Kidney (tissue), 14 donors: ENCODE results near the gene TFR2. TPM values are rescaled to one million over a fixed set of nuclear protein-coding genes. Genes with fewer than 3 reads are reported as not detected.

Source experiments
- DNase-seq, 5 donors: peaks; one replicate each; pipeline ENCODE4 v3.0.0-alpha.2; 2013 to 2020
- FAIRE-seq: peaks from 2 replicates; lab custom pipeline; 2012; peaks lifted over from hg19 to GRCh38; lab: Jason Lieb, UNC
- H3K27ac ChIP-seq, 2 donors: one replicate each; pipeline ENCODE4 v1.7.0; 2013; ENCODE audit warnings: low read depth in 2 of 2, low read length in 2 of 2, inconsistent platforms in 1 of 2
- H3K27me3 ChIP-seq: one replicate; pipeline ENCODE4 v1.7.1; 2013; ENCODE audit warnings: low read length, inconsistent platforms; ENCODE audit not compliant: control insufficient read depth, insufficient read depth
- H3K36me3 ChIP-seq, 3 donors: one replicate each; pipeline versions ENCODE4 v1.7.0 to v1.7.1; 2013; ENCODE audit warnings: low read length in 3 of 3, control low read depth in 1 of 3, inconsistent platforms in 1 of 3; ENCODE audit not compliant: insufficient read depth in 3 of 3, control insufficient read depth in 2 of 3
- H3K4me1 ChIP-seq, 3 donors: one replicate each; pipeline versions ENCODE4 v1.7.0 to v1.7.1; 2013; ENCODE audit warnings: low read length in 3 of 3, inconsistent platforms in 1 of 3, low read depth in 1 of 3; ENCODE audit not compliant: control insufficient read depth in 2 of 3, insufficient read depth in 2 of 3
- H3K4me3 ChIP-seq, 3 donors: one replicate each; pipeline versions ENCODE4 v1.7.0 to v1.8.1; 2013; ENCODE audit warnings: low read length in 3 of 3, control low read depth in 1 of 3, inconsistent platforms in 1 of 3
- H3K9ac ChIP-seq, 3 donors: one replicate each; pipeline versions ENCODE4 v1.7.0 to v1.7.1; 2013; ENCODE audit warnings: low read length in 3 of 3, control low read depth in 1 of 3, inconsistent platforms in 1 of 3
- H3K9me3 ChIP-seq, 3 donors: one replicate each; pipeline versions ENCODE4 v1.7.0 to v1.7.1; 2013; ENCODE audit warnings: low read length in 3 of 3, control low read depth in 1 of 3, inconsistent platforms in 1 of 3; ENCODE audit not compliant: control insufficient read depth in 2 of 3, insufficient read depth in 1 of 3
- CTCF ChIP-seq: IDR thresholded peaks from 3 replicates; pipeline ENCODE4 v1.5.1; 2012; ENCODE audit warnings: mild to moderate bottlenecking, moderate library complexity, borderline replicate concordance; ENCODE audit not compliant: insufficient read depth; ENCODE audit errors: extremely low read depth
- intact Hi-C: fragments of 100-400 bp; cut with DNase I; formaldehyde crosslinking; loops from one replicate; pipeline ENCODE4 v1.11.1; 2022
- polyA plus RNA-seq: library from polyadenylated mRNA; stranded (reverse); fragments of 350-450 nt; fragmentation: Illumina TruSeq; extraction: RNeasy Lipid Tissue Mini Kit (QIAGEN cat#74804); gene quantifications from one replicate; pipeline ENCODE4 v1.2.3, GENCODE V29; 2014; ENCODE audit warnings: low read depth, low replicate concordance; ENCODE audit not compliant: insufficient read depth
- total RNA-seq: library from RNA; stranded (reverse); fragmentation: NEBNext Ultra II Directional; extraction: Animal tissue kit (Norgen Biotek cat#: 25700); gene quantifications from one replicate; pipeline ENCODE4 v1.2.1, GENCODE V29; 2021
- donor health status: control.
- donor health status: control.
- donor health status: control.
- donor health status: control.
- donor health status: control.
- donor health status: DM: yes; HTN: yes; CAD: no.
- donor health status: Normal renal cell carcinoma (clear cell type).

The TFR2 gene
- total and polyA plus RNA-seq, 2 donors from 2014 or later: 0.22 to 0.79 TPM

GRCh38 chr7:100655908-100656674 lies 14.7 kb upstream of the TFR2 start, which contains the start of gene ACTL6B:
TSS of gene ACTL6B (minus strand) at chr7:100656448. CDS start at chr7:100656354, 94 bp downstream.
- peak in 4 of 5 donors; percentile 50 to 77 (median 74) for DNase-seq
- TF ChIP-seq CTCF: no peak
- Histone ChIP-seq H3K9me3 (no peaks in the 10 kb centered on the region), H3K9ac (no peak within 1 kb of the TSS), H3K27ac (no peak within 1 kb of the TSS), H3K4me3 (no peak within 1 kb of the TSS), H3K27me3 (peaks cover 2% of the 10 kb centered on the region), H3K36me3 (no peaks in the 10 kb centered on the region), H3K4me1 (no peaks in the 10 kb centered on the region)
- no peak for FAIRE-seq
- intact Hi-C loops: no loop called here

GRCh38 chr7:100654908-100655831 lies 13.8 kb upstream of the TFR2 start:
- no peak overlapping the region for H3K9ac ChIP-seq
- no peaks in the 10 kb centered on the region for H3K4me1 ChIP-seq
- no peaks in the 10 kb centered on the region for H3K36me3 ChIP-seq
- DNase-seq (no peak), FAIRE-seq (no peak)
- no peak overlapping the region for H3K4me3 ChIP-seq
- H3K27me3 ChIP-seq: peaks cover 2% of the 10 kb centered on the region
- H3K27ac ChIP-seq: no peak overlapping the region
- no peaks in the 10 kb centered on the region for H3K9me3 ChIP-seq
- TF ChIP-seq CTCF: no peak
- intact Hi-C loops: no loop called here

GRCh38 chr7:100649826-100650565 lies 8.6 kb upstream of the TFR2 start:
- peaks cover 2% of the 10 kb centered on the region for H3K27me3 ChIP-seq

More at GRCh38 chr7:100649826-100650565, 8.6 kb upstream of the TFR2 start:
- H3K36me3 ChIP-seq: no peaks in the 10 kb centered on the region
- no peaks in the 10 kb centered on the region for H3K4me1 ChIP-seq
- H3K9me3 ChIP-seq: no peaks in the 10 kb centered on the region
- DNase-seq: no peak
- no peak overlapping the region for H3K4me3 ChIP-seq
- TF ChIP-seq CTCF: no peak
- H3K9ac ChIP-seq: no peak overlapping the region
- intact Hi-C loops: no loop called here
- no peak for FAIRE-seq
- H3K27ac ChIP-seq: no peak overlapping the region
